ENCODE data around the gene DMXL2.
"Not testable (repeated sequence)": the region's sequence is repeated elsewhere in the genome, so short reads cannot be mapped to it uniquely, and the experiment has no call there.

Gene DMXL2

GRCh38 chr15:51568939-51569784 is 53.4 kb downstream of the DMXL2 start:
- not testable (repeated sequence) for H3K4me2 ChIP-seq (ENCODE audit: low read length, poor library complexity, severe bottlenecking); H3K27ac ChIP-seq (ENCODE audit: low read length, poor library complexity, severe bottlenecking); H3K79me1 ChIP-seq (replicated peaks; ENCODE audit: low read length, poor library complexity, severe bottlenecking); H3K23ac ChIP-seq (ENCODE audit: low read length in 2 of 2); H3K9me3 ChIP-seq (ENCODE audit: control insufficient read depth, low read length); H3K4me1 ChIP-seq (ENCODE audit: control insufficient read depth, insufficient read depth, low read depth, low read length); H2AK5ac ChIP-seq (ENCODE audit: low read length, severe bottlenecking); H3K9ac ChIP-seq (ENCODE audit: low read length); H2BK5ac ChIP-seq (ENCODE audit: low read depth, low read length, poor library complexity, severe bottlenecking); H3K36me3 ChIP-seq (ENCODE audit: control insufficient read depth in 1 of 2, insufficient read depth in 2 of 2, low read depth in 1 of 2, low read length in 2 of 2); H2BK15ac ChIP-seq (ENCODE audit: low read depth, poor library complexity, severe bottlenecking); H3K27me3 ChIP-seq (ENCODE audit: control insufficient read depth in 1 of 2, insufficient read depth in 1 of 2, low read length in 2 of 2); H3K4me3 ChIP-seq (ENCODE audit: insufficient read depth in 1 of 2, low read depth in 1 of 2, low read length in 2 of 2)
- 51% methylated on average over 18 of the region's 18 CpGs for WGBS
- peak overlapping the region; percentile 93 for H2BK120ac ChIP-seq (ENCODE audit: low read depth, low read length)
- H3K18ac ChIP-seq (ENCODE audit: low read depth in 1 of 2, low read length in 2 of 2): peak overlapping the region; percentile 71 to 83
- H2AFZ ChIP-seq (ENCODE audit: low read depth, low read length): peak overlapping the region; percentile 77
- DNase-seq: peak; percentile 75
- H4K91ac ChIP-seq (ENCODE audit: low read length): peak overlapping the region; percentile 81
- H3K14ac ChIP-seq (ENCODE audit: low read length in 2 of 2): peak overlapping the region in 1 of 2 experiments; percentile 86
- H4K8ac ChIP-seq (ENCODE audit: low read length): peak overlapping the region; percentile 96
- H2BK12ac ChIP-seq (ENCODE audit: low read length in 2 of 2): peak overlapping the region; percentile 60 to 96
- H3K4ac ChIP-seq (ENCODE audit: low read depth in 1 of 2, low read length in 2 of 2): peak overlapping the region; percentile 5 to 95

DNA sequence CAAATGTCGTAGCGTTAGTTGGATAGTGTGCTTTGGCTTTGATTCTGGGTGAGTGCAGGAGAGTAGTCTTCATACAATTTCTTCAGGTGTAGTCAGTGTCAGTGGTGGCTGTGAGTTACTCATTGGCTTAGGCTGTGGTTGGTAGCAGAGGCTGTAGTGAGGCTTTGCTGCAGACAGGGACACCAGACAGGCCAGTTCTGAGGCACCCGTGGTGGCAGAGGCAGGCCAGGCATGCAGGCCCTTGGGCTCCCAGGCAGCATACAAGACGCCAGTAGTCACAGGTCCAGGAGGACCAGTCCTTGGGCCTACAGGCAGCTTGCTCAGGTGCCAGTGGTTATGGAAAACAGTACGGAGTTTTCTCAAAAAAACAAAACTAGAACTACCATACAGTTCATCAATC is 61.3 kb downstream of the DMXL2 start:
- Histone ChIP-seq H3K4me1 (ENCODE audit: control insufficient read depth, insufficient read depth, low read depth, low read length) (no peaks in the 10 kb centered on the region), H2BK5ac (ENCODE audit: low read depth, low read length, poor library complexity, severe bottlenecking) (no peak overlapping the region), H2BK12ac (ENCODE audit: low read length in 2 of 2) (no peak overlapping the region), H2AFZ (ENCODE audit: low read depth, low read length) (no peak overlapping the region), H4K8ac (ENCODE audit: low read length) (no peak overlapping the region), H3K27ac (ENCODE audit: low read length, poor library complexity, severe bottlenecking) (no peak overlapping the region), H2BK15ac (ENCODE audit: low read depth, poor library complexity, severe bottlenecking) (no peak overlapping the region), H3K9ac (ENCODE audit: low read length) (no peak overlapping the region), H3K18ac (ENCODE audit: low read depth in 1 of 2, low read length in 2 of 2) (no peak overlapping the region), H3K27me3 (ENCODE audit: control insufficient read depth in 1 of 2, insufficient read depth in 1 of 2, low read length in 2 of 2) (no peaks in the 10 kb centered on the region), H2AK5ac (ENCODE audit: low read length, severe bottlenecking) (no peak overlapping the region), H3K36me3 (ENCODE audit: control insufficient read depth in 1 of 2, insufficient read depth in 2 of 2, low read depth in 1 of 2, low read length in 2 of 2) (peaks cover 0 to 5% of the 10 kb centered on the region in 2 experiments), H3K9me3 (ENCODE audit: control insufficient read depth, low read length) (no peaks in the 10 kb centered on the region), H3K14ac (ENCODE audit: low read length in 2 of 2) (no peak overlapping the region), H4K91ac (ENCODE audit: low read length) (no peak overlapping the region), H3K79me1 (replicated peaks; ENCODE audit: low read length, poor library complexity, severe bottlenecking) (no peaks in the 10 kb centered on the region), H3K4me2 (ENCODE audit: low read length, poor library complexity, severe bottlenecking) (no peak overlapping the region), H3K23ac (ENCODE audit: low read length in 2 of 2) (no peak overlapping the region), H3K4ac (ENCODE audit: low read depth in 1 of 2, low read length in 2 of 2) (no peak overlapping the region), H2BK120ac (ENCODE audit: low read depth, low read length) (no peak overlapping the region), H3K4me3 (ENCODE audit: insufficient read depth in 1 of 2, low read depth in 1 of 2, low read length in 2 of 2) (no peak overlapping the region)
- no peak for DNase-seq
- 89% methylated on average over 4 of the region's 5 CpGs for WGBS

- H2BK12ac ChIP-seq (ENCODE audit: low read length in 2 of 2): no peak overlapping the region
- no peak overlapping the region for H3K18ac ChIP-seq (ENCODE audit: low read depth in 1 of 2, low read length in 2 of 2)
- H3K4me2 ChIP-seq (ENCODE audit: low read length, poor library complexity, severe bottlenecking): no peak overlapping the region
- H2BK120ac ChIP-seq (ENCODE audit: low read depth, low read length): no peak overlapping the region
- no peak overlapping the region for H2AK5ac ChIP-seq (ENCODE audit: low read length, severe bottlenecking)
- H3K4ac ChIP-seq (ENCODE audit: low read depth in 1 of 2, low read length in 2 of 2): no peak overlapping the region
- no peak overlapping the region for H2AFZ ChIP-seq (ENCODE audit: low read depth, low read length)
- H3K27ac ChIP-seq (ENCODE audit: low read length, poor library complexity, severe bottlenecking): no peak overlapping the region
- no peak overlapping the region for H2BK5ac ChIP-seq (ENCODE audit: low read depth, low read length, poor library complexity, severe bottlenecking)
- H3K79me1 ChIP-seq (replicated peaks; ENCODE audit: low read length, poor library complexity, severe bottlenecking): no peaks in the 10 kb centered on the region
- no peak for DNase-seq
- H4K8ac ChIP-seq (ENCODE audit: low read length): no peak overlapping the region
- no CpG with 5 or more reads among the region's 3 CpGs for WGBS
- H2BK15ac ChIP-seq (ENCODE audit: low read depth, poor library complexity, severe bottlenecking): no peak overlapping the region
- no peak overlapping the region for H3K9ac ChIP-seq (ENCODE audit: low read length)
- no peak overlapping the region for H4K91ac ChIP-seq (ENCODE audit: low read length)
- peaks cover 1% of the 10 kb centered on the region for H3K4me1 ChIP-seq (ENCODE audit: control insufficient read depth, insufficient read depth, low read depth, low read length)
- H3K27me3 ChIP-seq (ENCODE audit: control insufficient read depth in 1 of 2, insufficient read depth in 1 of 2, low read length in 2 of 2): no peaks in the 10 kb centered on the region
- no peaks in the 10 kb centered on the region for H3K9me3 ChIP-seq (ENCODE audit: control insufficient read depth, low read length)
- no peak overlapping the region for H3K4me3 ChIP-seq (ENCODE audit: insufficient read depth in 1 of 2, low read depth in 1 of 2, low read length in 2 of 2)
- H3K14ac ChIP-seq (ENCODE audit: low read length in 2 of 2): no peak overlapping the region
- no peak overlapping the region for H3K23ac ChIP-seq (ENCODE audit: low read length in 2 of 2)
- H3K36me3 ChIP-seq (ENCODE audit: control insufficient read depth in 1 of 2, insufficient read depth in 2 of 2, low read depth in 1 of 2, low read length in 2 of 2): peaks cover 0 to 5% of the 10 kb centered on the region in 2 experiments
Observed at GRCh38 chr15:51558876-51559275, 63.7 kb downstream of the DMXL2 start.

- Histone ChIP-seq H2BK12ac (ENCODE audit: low read length in 2 of 2) (no peak overlapping the region), H3K4ac (ENCODE audit: low read depth in 1 of 2, low read length in 2 of 2) (no peak overlapping the region), H3K14ac (ENCODE audit: low read length in 2 of 2) (no peak overlapping the region), H3K4me3 (ENCODE audit: insufficient read depth in 1 of 2, low read depth in 1 of 2, low read length in 2 of 2) (no peak overlapping the region), H3K9me3 (ENCODE audit: control insufficient read depth, low read length) (no peaks in the 10 kb centered on the region), H2AK5ac (ENCODE audit: low read length, severe bottlenecking) (no peak overlapping the region), H4K8ac (ENCODE audit: low read length) (no peak overlapping the region), H3K79me1 (replicated peaks; ENCODE audit: low read length, poor library complexity, severe bottlenecking) (no peaks in the 10 kb centered on the region), H2AFZ (ENCODE audit: low read depth, low read length) (no peak overlapping the region), H3K18ac (ENCODE audit: low read depth in 1 of 2, low read length in 2 of 2) (no peak overlapping the region), H3K23ac (ENCODE audit: low read length in 2 of 2) (no peak overlapping the region), H3K27ac (ENCODE audit: low read length, poor library complexity, severe bottlenecking) (no peak overlapping the region), H2BK15ac (ENCODE audit: low read depth, poor library complexity, severe bottlenecking) (no peak overlapping the region), H3K9ac (ENCODE audit: low read length) (no peak overlapping the region), H3K4me1 (ENCODE audit: control insufficient read depth, insufficient read depth, low read depth, low read length) (peaks cover 1% of the 10 kb centered on the region), H3K27me3 (ENCODE audit: control insufficient read depth in 1 of 2, insufficient read depth in 1 of 2, low read length in 2 of 2) (no peaks in the 10 kb centered on the region), H4K91ac (ENCODE audit: low read length) (no peak overlapping the region), H2BK120ac (ENCODE audit: low read depth, low read length) (no peak overlapping the region), H3K36me3 (ENCODE audit: control insufficient read depth in 1 of 2, insufficient read depth in 2 of 2, low read depth in 1 of 2, low read length in 2 of 2) (peaks cover 0 to 5% of the 10 kb centered on the region in 2 experiments), H3K4me2 (ENCODE audit: low read length, poor library complexity, severe bottlenecking) (no peak overlapping the region), H2BK5ac (ENCODE audit: low read depth, low read length, poor library complexity, severe bottlenecking) (no peak overlapping the region)
- DNase-seq: no peak
- WGBS: 69% methylated on average over 3 of the region's 3 CpGs
Observed at GRCh38 chr15:51558411-51558810, 64.2 kb downstream of the DMXL2 start.
